ENCODE measurements around the gene TRIM9. TPM values are rescaled to one million over a fixed set of nuclear protein-coding genes. Genes with fewer than 3 reads are reported as not detected.

TRIM9 gene
- total RNA-seq, 1 experiment from 2014 or later = 9.8 TPM

DNA sequence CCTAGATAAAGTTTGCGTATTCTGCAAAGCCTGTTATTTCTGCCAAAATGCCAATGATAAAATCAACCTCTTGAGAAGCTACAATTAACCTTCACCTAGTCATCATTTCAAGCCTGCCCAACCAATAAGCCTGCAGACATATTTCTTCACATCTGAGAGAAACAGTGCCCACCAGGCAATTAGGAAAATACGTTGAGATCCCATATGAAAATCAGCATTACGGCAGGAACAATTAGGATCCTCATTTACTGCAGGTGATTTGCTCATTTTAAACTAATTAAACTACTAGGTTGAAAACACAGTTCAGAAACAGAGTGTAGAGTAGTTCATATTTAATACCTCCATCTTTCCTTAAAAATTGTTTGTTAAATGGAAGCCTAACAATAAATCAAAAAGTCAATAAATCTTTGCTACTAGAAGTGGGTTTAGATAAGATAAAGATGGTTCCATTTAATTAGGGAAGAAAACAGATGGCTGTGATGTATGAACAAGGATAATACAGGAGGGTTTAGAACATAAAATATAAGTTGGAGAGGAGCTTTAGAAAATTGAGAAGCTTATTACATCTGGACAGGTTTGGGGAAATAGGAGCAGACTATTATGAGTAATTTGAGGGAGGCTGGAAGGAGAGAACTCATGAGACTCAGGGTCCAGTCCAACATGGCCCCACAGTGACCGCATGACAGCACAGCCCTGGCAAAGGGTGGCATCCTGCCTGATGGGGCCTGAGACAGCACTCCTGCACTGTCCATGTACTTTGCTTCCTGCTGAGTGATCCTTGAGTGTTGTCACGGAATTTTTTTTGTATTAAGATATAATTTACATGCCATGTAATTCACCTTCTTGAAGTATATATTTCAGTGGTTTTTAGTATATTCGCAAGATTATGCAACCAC is 123.8 kb downstream of the TRIM9 start:
- intact Hi-C loops (cut with micrococcal nuclease; ENCODE audit: unreplicated experiment) = no loop called here
- ChIA-PET POLR2A (ENCODE audit: low non-redundant PET) (interaction anchor here (0.6 kb wide), 1 partner anchor 137 kb away, joined by 3 read pairs; no protein-coding TSS in a partner anchor), CTCF (no interaction called here)
- H3K4me1 ChIP-seq (ENCODE audit: insufficient read depth, low read length, poor library complexity, severe bottlenecking) = no peaks in the 10 kb centered on the region
- TF ChIP-seq EZH2 (IDR thresholded peaks at IDR 0.05; ENCODE audit: borderline replicate concordance, low read depth, low read length, poor library complexity, severe bottlenecking) (no peak), CTCF (conservative IDR thresholded peaks at IDR 0.05; ENCODE audit: low read depth, low read length) (no peak)
- BruUV-seq (replicated peaks) = no TSS peak
- no peaks in the 10 kb centered on the region for H3K27me3 ChIP-seq (replicated peaks; ENCODE audit: insufficient read depth, low read depth, low read length, poor library complexity)
- no peak for DNase-seq (ENCODE audit: low spot score)
- no peak overlapping the region for H3K27ac ChIP-seq (ENCODE audit: low read depth, low read length, poor library complexity, severe bottlenecking)
- H3K9me3 ChIP-seq (ENCODE audit: low read depth, low read length, poor library complexity, severe bottlenecking) = no peaks in the 10 kb centered on the region
- H3K4me3 ChIP-seq (ENCODE audit: low read depth, low read length, poor library complexity, severe bottlenecking) = no peak overlapping the region
- no peaks in the 10 kb centered on the region for H3K36me3 ChIP-seq (ENCODE audit: insufficient read depth, low read length, poor library complexity, severe bottlenecking)

DNA sequence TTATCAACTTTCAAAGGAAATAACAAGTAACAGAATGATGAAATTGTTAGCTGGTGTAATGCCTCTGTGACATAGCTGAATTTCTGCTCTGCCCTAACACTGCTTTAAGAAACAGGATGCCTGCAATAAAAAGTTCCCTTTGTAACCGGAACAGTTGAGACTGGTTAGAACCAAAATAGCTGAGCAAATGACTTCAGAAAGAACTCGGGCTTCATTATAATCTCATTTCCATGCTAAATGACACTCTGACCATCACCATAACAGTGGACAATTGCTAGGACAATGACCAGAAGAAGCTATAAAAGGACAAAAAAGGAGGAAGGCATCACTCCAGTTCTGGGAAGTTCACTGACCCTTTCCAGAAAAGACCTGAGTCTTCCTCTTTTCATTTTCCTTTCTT is 127.1 kb downstream of the TRIM9 start:
- DNase-seq (ENCODE audit: low spot score) = no peak
- no TSS peak for BruUV-seq (replicated peaks)
- POLR2A ChIA-PET (ENCODE audit: low non-redundant PET) = no interaction called here
- Histone ChIP-seq H3K4me1 (ENCODE audit: insufficient read depth, low read length, poor library complexity, severe bottlenecking) (peaks cover 10% of the 10 kb centered on the region), H3K4me3 (ENCODE audit: low read depth, low read length, poor library complexity, severe bottlenecking) (no peak overlapping the region), H3K27me3 (replicated peaks; ENCODE audit: insufficient read depth, low read depth, low read length, poor library complexity) (no peaks in the 10 kb centered on the region), H3K36me3 (ENCODE audit: insufficient read depth, low read length, poor library complexity, severe bottlenecking) (no peaks in the 10 kb centered on the region), H3K27ac (ENCODE audit: low read depth, low read length, poor library complexity, severe bottlenecking) (no peak overlapping the region), H3K9me3 (ENCODE audit: low read depth, low read length, poor library complexity, severe bottlenecking) (no peaks in the 10 kb centered on the region)
- TF ChIP-seq CTCF (conservative IDR thresholded peaks at IDR 0.05; ENCODE audit: low read depth, low read length) (no peak), EZH2 (IDR thresholded peaks at IDR 0.05; ENCODE audit: borderline replicate concordance, low read depth, low read length, poor library complexity, severe bottlenecking) (no peak)
- CTCF ChIA-PET = no interaction called here
- intact Hi-C loops (cut with micrococcal nuclease; ENCODE audit: unreplicated experiment) = no loop called here

DNA sequence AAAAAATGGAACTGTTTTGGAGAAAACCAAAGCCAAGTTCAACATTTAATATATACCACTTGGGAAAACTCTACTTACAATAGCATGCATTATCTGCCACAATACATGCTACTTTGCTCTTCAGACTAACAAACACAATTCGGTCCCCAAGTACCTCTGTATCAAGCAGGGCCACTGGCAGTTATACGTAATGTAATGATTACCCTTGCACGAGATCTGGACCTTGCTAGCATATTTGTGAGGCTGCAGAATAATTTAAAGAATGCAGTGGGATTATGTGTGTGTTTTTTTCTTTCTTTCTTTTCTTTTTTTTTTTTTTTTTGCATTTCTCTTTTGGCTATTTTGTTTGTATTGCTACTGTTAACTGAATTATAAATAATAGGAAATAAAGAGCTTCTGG is 127.8 kb downstream of the TRIM9 start:
- intact Hi-C loops (cut with micrococcal nuclease; ENCODE audit: unreplicated experiment) = no loop called here
- Histone ChIP-seq H3K36me3 (ENCODE audit: insufficient read depth, low read length, poor library complexity, severe bottlenecking) (no peaks in the 10 kb centered on the region), H3K27me3 (replicated peaks; ENCODE audit: insufficient read depth, low read depth, low read length, poor library complexity) (no peaks in the 10 kb centered on the region), H3K4me3 (ENCODE audit: low read depth, low read length, poor library complexity, severe bottlenecking) (no peak overlapping the region), H3K4me1 (ENCODE audit: insufficient read depth, low read length, poor library complexity, severe bottlenecking) (peaks cover 16% of the 10 kb centered on the region), H3K27ac (ENCODE audit: low read depth, low read length, poor library complexity, severe bottlenecking) (no peak overlapping the region), H3K9me3 (ENCODE audit: low read depth, low read length, poor library complexity, severe bottlenecking) (no peaks in the 10 kb centered on the region)
- CTCF ChIA-PET = no interaction called here
- TF ChIP-seq CTCF (conservative IDR thresholded peaks at IDR 0.05; ENCODE audit: low read depth, low read length) (no peak), EZH2 (IDR thresholded peaks at IDR 0.05; ENCODE audit: borderline replicate concordance, low read depth, low read length, poor library complexity, severe bottlenecking) (no peak)
- no TSS peak for BruUV-seq (replicated peaks)
- POLR2A ChIA-PET (ENCODE audit: low non-redundant PET) = no interaction called here
- DNase-seq (ENCODE audit: low spot score) = no peak

Data from A673 (cell line).